Vagina (tissue), 2 donors: ENCODE data around the gene MLXIPL. TPM values are rescaled to one million over a fixed set of nuclear protein-coding genes. Genes with fewer than 3 reads are reported as not detected.
"Not testable (repeated sequence)": the region's sequence is repeated elsewhere in the genome, so short reads cannot be mapped to it uniquely, and the experiment has no call there.

Source experiments
- DNase-seq, 2 donors: peaks; one replicate each; pipeline ENCODE4 v3.0.0-alpha.2; 2017; ENCODE audit errors: extremely low spot score in 2 of 2
- H3K27ac ChIP-seq: fragments of 200-600 bp; sonication (generic); one replicate; pipeline ENCODE4 v1.5.1; 2019
- H3K27me3 ChIP-seq: fragments of 200-600 bp; sonication (generic); one replicate; pipeline ENCODE4 v1.5.1; 2019
- H3K36me3 ChIP-seq, 2 donors: fragments of 200-600 bp; sonication (generic); one replicate each; pipeline ENCODE4 v1.5.1; 2017 to 2019
- H3K4me1 ChIP-seq: fragments of 200-600 bp; sonication (generic); one replicate; pipeline ENCODE4 v1.5.1; 2019
- H3K4me3 ChIP-seq, 2 donors: fragments of 200-600 bp; sonication (generic); 1 replicate in 1 of 2; 2 replicates in 1 of 2; pipeline ENCODE4 v1.5.1; 2016 to 2019
- H3K9me3 ChIP-seq: fragments of 200-600 bp; sonication (generic); one replicate; pipeline ENCODE4 v1.5.1; 2019
- CTCF ChIP-seq, 3 experiments: fragments of 450-650 bp in 2 of 3; fragments of 200-600 bp in 1 of 3; sonication (generic) in 1 of 3; IDR thresholded peaks; one replicate each; pipeline ENCODE4 v1.5.1; 2017 to 2019; ENCODE audit warnings: antibody characterized with exemption in 3 of 3, mild to moderate bottlenecking in 2 of 3, moderate library complexity in 2 of 3
- POLR2A ChIP-seq, 2 donors: fragments of 450-650 bp; IDR thresholded peaks; one replicate each; pipeline ENCODE4 v1.6.1; 2017; ENCODE audit warnings: antibody characterized with exemption in 2 of 2, mild to moderate bottlenecking in 2 of 2, moderate library complexity in 2 of 2
- POLR2AphosphoS5 ChIP-seq, 2 donors: sonication (generic); formaldehyde crosslinking; IDR thresholded peaks; one replicate each; pipeline ENCODE4 v1.9.0; 2017; ENCODE audit warnings: antibody characterized with exemption in 2 of 2, mild to moderate bottlenecking in 2 of 2, low read depth in 1 of 2; ENCODE audit not compliant: insufficient read depth in 1 of 2
- intact Hi-C: fragments of 100-400 bp; cut with DNase I; formaldehyde crosslinking; loops from one replicate; pipeline ENCODE4 v1.15.1; 2023
- total RNA-seq: library from RNA; depleted of rRNA; stranded (reverse); fragments of >200 nt; gene quantifications from one replicate; pipeline ENCODE4 v1.2.3, GENCODE V29; 2016

Gene MLXIPL
- total RNA-seq, 1 donor from 2014 or later = 6.1 TPM

- TF ChIP-seq POLR2AphosphoS5 (IDR thresholded peaks at IDR 0.05; ENCODE audit: insufficient read depth in 1 of 2, low read depth in 1 of 2) = peak in 1 of 2 donors; percentile 72
- no peak for TF ChIP-seq POLR2A (IDR thresholded peaks at IDR 0.05)
- Histone ChIP-seq H3K4me1 (peaks cover 24% of the 10 kb centered on the region), H3K36me3 (peaks cover 0 to 21% of the 10 kb centered on the region in 2 donors), H3K27me3 (no peaks in the 10 kb centered on the region), H3K4me3 (peak overlapping the region; percentile 73 to 95), H3K27ac (peak overlapping the region; percentile 99), H3K9me3 (no peaks in the 10 kb centered on the region)
- DNase-seq = no peak
- intact Hi-C loops = loop anchor here (5.0 kb wide), 1 partner anchor 34 kb away; the partner anchor contains the start of gene BAZ1B
Measured at GRCh38 chr7:73556208-73557107, 67.9 kb downstream of the MLXIPL start.

DNA sequence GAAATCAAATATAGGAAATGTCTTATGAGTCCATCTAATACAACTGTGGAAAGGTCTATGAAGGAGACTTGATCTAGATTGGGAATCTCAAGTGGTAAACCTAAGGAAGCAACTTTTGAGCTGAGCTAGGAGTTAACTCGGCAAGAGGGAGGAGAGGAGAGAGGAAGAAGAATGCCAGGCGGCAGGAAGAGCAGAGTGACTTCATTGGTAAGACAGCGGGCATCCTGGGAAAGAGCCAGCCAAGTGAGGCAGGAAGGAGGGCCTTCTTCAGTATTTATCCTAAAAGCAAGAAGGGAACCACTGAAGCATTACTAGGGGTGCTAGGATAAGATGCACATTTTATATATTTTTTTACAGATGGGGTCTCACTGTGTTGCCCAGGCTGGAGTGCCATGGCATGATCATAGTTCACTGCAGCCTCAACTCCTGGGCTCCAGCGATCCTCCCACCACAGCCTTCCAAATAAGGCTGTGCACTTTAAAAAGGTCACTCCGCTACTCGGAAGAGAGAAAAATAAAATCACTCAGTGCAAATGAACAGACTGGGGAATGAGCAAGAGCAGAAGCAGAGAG is 68.8 kb downstream of the MLXIPL start:
- Histone ChIP-seq H3K4me3 (peak overlapping the region; percentile 73 to 95), H3K27me3 (no peaks in the 10 kb centered on the region), H3K4me1 (peaks cover 24% of the 10 kb centered on the region), H3K27ac (peak overlapping the region; percentile 99), H3K36me3 (peaks cover 0 to 26% of the 10 kb centered on the region in 2 donors), H3K9me3 (no peaks in the 10 kb centered on the region)
- intact Hi-C loops = loop anchor here (5.0 kb wide), 1 partner anchor 33 kb away; the partner anchor contains the start of gene BAZ1B
- TF ChIP-seq POLR2AphosphoS5 (IDR thresholded peaks at IDR 0.05; ENCODE audit: insufficient read depth in 1 of 2, low read depth in 1 of 2) (no peak), POLR2A (IDR thresholded peaks at IDR 0.05) (no peak), CTCF (IDR thresholded peaks at IDR 0.05) (no peak)
- no peak for DNase-seq

DNA sequence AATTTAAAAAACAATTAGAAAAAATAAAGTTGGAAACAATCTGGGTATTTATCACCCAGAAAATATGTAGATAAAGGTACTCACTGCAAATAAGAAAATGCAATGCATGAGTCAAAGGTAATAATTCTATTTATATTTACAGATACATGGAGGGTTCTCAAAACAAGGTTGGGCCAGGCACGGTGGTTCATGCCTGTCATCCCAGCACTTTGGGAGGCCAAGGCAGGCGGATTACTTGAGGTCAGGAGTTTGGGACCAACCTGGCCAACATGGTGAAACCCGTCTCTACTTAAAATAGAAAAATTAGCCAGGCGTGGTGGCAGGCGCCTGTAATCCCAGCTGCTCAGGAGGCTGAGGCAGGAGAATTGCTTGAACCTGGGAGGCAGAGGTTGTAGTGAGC is 74.2 kb downstream of the MLXIPL start:
- intact Hi-C loops, H3K27ac ChIP-seq, H3K4me3 ChIP-seq, H3K9me3 ChIP-seq, DNase-seq, H3K27me3 ChIP-seq: not testable (repeated sequence)
- H3K4me1 ChIP-seq = peaks cover 14% of the 10 kb centered on the region
- peaks cover 0 to 36% of the 10 kb centered on the region in 2 donors for H3K36me3 ChIP-seq

DNA sequence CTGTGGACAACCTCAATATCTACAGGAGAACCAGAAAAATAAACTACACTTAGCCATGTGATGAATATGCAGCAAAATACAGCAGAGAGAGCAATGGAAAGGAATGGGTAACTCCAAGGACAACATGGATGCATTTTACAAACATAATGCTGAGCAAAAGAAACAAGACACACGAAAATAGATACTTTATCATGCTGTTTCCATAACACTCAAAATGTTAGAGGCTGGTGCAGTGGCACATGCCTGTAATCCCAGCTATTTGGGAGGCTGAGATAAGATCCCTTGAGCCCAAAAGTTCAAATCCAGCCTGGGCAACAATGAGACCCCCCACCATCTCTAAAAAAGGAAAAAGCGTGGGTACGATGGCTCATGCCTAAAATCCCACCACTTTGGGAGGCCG is 75.1 kb downstream of the MLXIPL start:
- no peak overlapping the region for H3K27ac ChIP-seq
- intact Hi-C loops = no loop called here
- no peak for DNase-seq
- peaks cover 5% of the 10 kb centered on the region for H3K4me1 ChIP-seq
- TF ChIP-seq POLR2A (IDR thresholded peaks at IDR 0.05) = no peak
- TF ChIP-seq POLR2AphosphoS5 (IDR thresholded peaks at IDR 0.05; ENCODE audit: insufficient read depth in 1 of 2, low read depth in 1 of 2) = no peak
- no peak for TF ChIP-seq CTCF (IDR thresholded peaks at IDR 0.05)
- no peaks in the 10 kb centered on the region for H3K27me3 ChIP-seq
- no peaks in the 10 kb centered on the region for H3K9me3 ChIP-seq
- no peak overlapping the region for H3K4me3 ChIP-seq
- H3K36me3 ChIP-seq = peaks cover 0 to 36% of the 10 kb centered on the region in 2 donors

GRCh38 chr7:73547841-73548240 is 76.5 kb downstream of the MLXIPL start:
- intact Hi-C loops = no loop called here
- Histone ChIP-seq H3K4me3 (no peak overlapping the region), H3K4me1 (peaks cover 5% of the 10 kb centered on the region), H3K27ac (no peak overlapping the region), H3K9me3 (no peaks in the 10 kb centered on the region), H3K36me3 (peaks cover 0 to 37% of the 10 kb centered on the region in 2 donors), H3K27me3 (no peaks in the 10 kb centered on the region)
- no peak for TF ChIP-seq POLR2A (IDR thresholded peaks at IDR 0.05)
- no peak for TF ChIP-seq POLR2AphosphoS5 (IDR thresholded peaks at IDR 0.05; ENCODE audit: insufficient read depth in 1 of 2, low read depth in 1 of 2)
- TF ChIP-seq CTCF (IDR thresholded peaks at IDR 0.05) = no peak
- DNase-seq = no peak
